ENCODE results near the gene NPY4R.
"Not testable (repeated sequence)": the region's sequence is repeated elsewhere in the genome, so short reads cannot be mapped to it uniquely, and the experiment has no call there.

Gene NPY4R

GRCh38 chr10:46418283-46418682 lies 47.5 kb downstream of the NPY4R start:
- H3K4me3 ChIP-seq (ENCODE audit: low read depth, low read length); DNase-seq (ENCODE audit: low read depth): not testable (repeated sequence)

GRCh38 chr10:46415291-46415690 lies 50.5 kb downstream of the NPY4R start:
- H3K4me3 ChIP-seq (ENCODE audit: low read depth, low read length); DNase-seq (ENCODE audit: low read depth): not testable (repeated sequence)

GRCh38 chr10:46412665-46413064 lies 53.1 kb downstream of the NPY4R start:
- not testable (repeated sequence) for DNase-seq (ENCODE audit: low read depth)

DNA sequence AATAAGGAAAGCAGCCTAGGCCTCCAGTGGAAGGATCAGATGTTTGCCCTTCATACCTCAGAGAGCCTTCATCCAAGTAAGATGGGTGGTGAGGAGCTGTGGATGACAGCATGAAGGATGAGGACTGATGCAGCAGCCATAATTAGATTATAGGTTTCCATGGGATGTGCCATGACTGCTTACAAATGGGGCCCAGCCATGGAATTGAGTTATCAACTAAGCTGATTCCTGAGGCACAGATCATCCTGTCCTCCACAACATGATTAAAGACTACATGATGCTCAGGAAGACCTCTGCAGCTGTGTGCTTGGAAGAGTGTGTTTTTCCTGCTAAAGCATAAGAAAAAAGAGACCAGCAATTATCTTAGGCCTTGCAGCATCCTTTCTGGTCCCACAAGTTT lies 54.6 kb downstream of the NPY4R start:
- H3K4me3 ChIP-seq (ENCODE audit: low read depth, low read length); DNase-seq (ENCODE audit: low read depth): not testable (repeated sequence)

More at GRCh38 chr10:46412665-46413064, 53.1 kb downstream of the NPY4R start:
- H3K4me3 ChIP-seq (ENCODE audit: low read depth, low read length) = not testable (repeated sequence)

All from LNCaP clone FGC (cell line).